Effector CD4-positive, alpha-beta T cell (primary cell): ENCODE measurements around the gene TUBG1.
"Not testable (repeated sequence)": the region's sequence is repeated elsewhere in the genome, so short reads cannot be mapped to it uniquely, and the experiment has no call there.

Experiments used
- DNase-seq: peaks from one replicate; pipeline ENCODE4 v3.0.0-alpha.2; 2020

The TUBG1 gene

GRCh38 chr17:42579794-42580551 is 29.5 kb upstream of the TUBG1 start:
- no peak for DNase-seq

- DNase-seq: no peak
Observed at GRCh38 chr17:42581744-42582270, 27.7 kb upstream of the TUBG1 start.

GRCh38 chr17:42584880-42585279 is 24.6 kb upstream of the TUBG1 start:
- DNase-seq: no peak

GRCh38 chr17:42585353-42585752 is 24.1 kb upstream of the TUBG1 start:
- DNase-seq: no peak

- DNase-seq: no peak
Observed at GRCh38 chr17:42586514-42587230, 22.8 kb upstream of the TUBG1 start.

- DNase-seq: no peak
Observed at GRCh38 chr17:42590886-42591285, 18.6 kb upstream of the TUBG1 start.

GRCh38 chr17:42591411-42591810 is 18.1 kb upstream of the TUBG1 start:
- no peak for DNase-seq

- DNase-seq: no peak
Observed at GRCh38 chr17:42596386-42596785, 13.1 kb upstream of the TUBG1 start.

- DNase-seq: no peak
Observed at GRCh38 chr17:42598905-42599304, 10.6 kb upstream of the TUBG1 start.

GRCh38 chr17:42603318-42603717 is 6.2 kb upstream of the TUBG1 start:
- DNase-seq: no peak

GRCh38 chr17:42607769-42608168 is 1.7 kb upstream of the TUBG1 start:
- DNase-seq: no peak

GRCh38 chr17:42608305-42609181 is 940 bp upstream of the TUBG1 start:
- no peak for DNase-seq

GRCh38 chr17:42609814-42610801 is 625 bp downstream of the TUBG1 start:
- not testable (repeated sequence) for DNase-seq

GRCh38 chr17:42612013-42612412 is 2.5 kb downstream of the TUBG1 start:
- no peak for DNase-seq

- DNase-seq: no peak
Observed at GRCh38 chr17:42613699-42614295, 4.3 kb downstream of the TUBG1 start.

- no peak for DNase-seq
Observed at GRCh38 chr17:42617956-42618431, 8.5 kb downstream of the TUBG1 start.

- DNase-seq: no peak
Observed at GRCh38 chr17:42618442-42619150, 9.1 kb downstream of the TUBG1 start.

GRCh38 chr17:42621987-42622386 is 12.5 kb downstream of the TUBG1 start:
- DNase-seq: not testable (repeated sequence)

GRCh38 chr17:42623271-42623670 is 13.8 kb downstream of the TUBG1 start:
- DNase-seq: no peak
